B cell (primary cell): ENCODE data around the gene CCDC24. TPM values are rescaled to one million over a fixed set of nuclear protein-coding genes. Genes with fewer than 3 reads are reported as not detected.

Experiments used
- ATAC-seq: fragments of 200-7000 bp; cut with Tn5 transposase; one replicate; pipeline ENCODE4 v1.10.0; 2021; ENCODE audit warnings: low read depth, mild to moderate bottlenecking, moderate number of reproducible peaks, moderate library complexity
- CTCF ChIA-PET: fragments of 350-600 bp; sonication (Branson Sonifier 250); formaldehyde crosslinking; loops from one replicate; lab custom pipeline; 2021; ENCODE audit warnings: antibody characterized with exemption, inconsistent platforms; lab: Charles Lee
- POLR2A ChIA-PET: fragments of 350-600 bp; sonication (Branson Sonifier 250); formaldehyde crosslinking; loops from one replicate; lab custom pipeline; 2021; ENCODE audit warnings: antibody characterized with exemption; lab: Charles Lee
- DNase-seq: peaks from one replicate; pipeline ENCODE4 v3.0.0; 2013
- H2AFZ ChIP-seq: 2 replicates; pipeline ENCODE4 v1.6.1; 2012; ENCODE audit warnings: mild to moderate bottlenecking, low read depth, low read length; ENCODE audit not compliant: insufficient read depth, poor library complexity, severe bottlenecking
- H3K27ac ChIP-seq, 2 donors: 1 replicate in 1 of 2; 2 replicates in 1 of 2; pipeline ENCODE4 v1.5.1; 2012 to 2013; ENCODE audit warnings: low read length in 2 of 2, mild to moderate bottlenecking in 2 of 2, moderate library complexity in 1 of 2
- H3K27me3 ChIP-seq, 4 experiments: fragments of 200-600 bp in 1 of 4; sonication (generic) in 1 of 4; replicated peaks in 1 of 4; 1 replicate in 2 of 4; 2 replicates in 2 of 4; pipeline versions ENCODE4 v1.6.1 to v1.7.0; 2013 to 2016; ENCODE audit warnings: low read length in 3 of 4, mild to moderate bottlenecking in 2 of 4, mixed read lengths in 1 of 4, moderate library complexity in 1 of 4; ENCODE audit not compliant: insufficient read depth in 4 of 4, control insufficient read depth in 3 of 4; ENCODE audit errors: control extremely low read depth in 1 of 4
- H3K36me3 ChIP-seq, 2 experiments: replicated peaks in 1 of 2; 1 replicate in 1 of 2; 2 replicates in 1 of 2; pipeline versions ENCODE4 v1.6.1 to v1.7.1; 2013; ENCODE audit warnings: low read length in 1 of 2; ENCODE audit not compliant: insufficient read depth in 2 of 2, control insufficient read depth in 1 of 2; ENCODE audit errors: control extremely low read depth in 1 of 2, extremely low read depth in 1 of 2
- H3K4me1 ChIP-seq, 2 donors: fragments of 200-600 bp in 1 of 2; sonication (generic) in 1 of 2; 1 replicate in 1 of 2; 2 replicates in 1 of 2; pipeline versions ENCODE4 v1.5.1 to v1.6.1; 2013 to 2017; ENCODE audit warnings: low read length in 2 of 2; ENCODE audit not compliant: control insufficient read depth in 2 of 2, insufficient read depth in 2 of 2
- H3K4me2 ChIP-seq: replicated peaks from 2 replicates; pipeline ENCODE3; 2012; ENCODE audit warnings: mild to moderate bottlenecking, low read depth, low read length; ENCODE audit not compliant: poor library complexity, severe bottlenecking
- H3K4me3 ChIP-seq, 5 experiments: fragments of 200-600 bp in 1 of 5; sonication (generic) in 1 of 5; 1 replicate in 3 of 5; 2 replicates in 2 of 5; pipeline versions ENCODE4 v1.5.1 to v1.7.0; 2011 to 2016; ENCODE audit warnings: low read length in 4 of 5, mild to moderate bottlenecking in 4 of 5, low read depth in 2 of 5, control low read depth in 1 of 5, moderate library complexity in 1 of 5; ENCODE audit not compliant: insufficient read depth in 1 of 5; ENCODE audit errors: control extremely low read depth in 1 of 5, extremely low read depth in 1 of 5
- H3K79me2 ChIP-seq: fragments of 200-600 bp; sonication (generic); one replicate; pipeline ENCODE4 v1.6.0; 2016; ENCODE audit warnings: low read length; ENCODE audit not compliant: control insufficient read depth, insufficient read depth
- H3K9ac ChIP-seq: fragments of 200-600 bp; sonication (generic); 2 replicates; pipeline ENCODE4 v1.6.1; 2017; ENCODE audit warnings: mild to moderate bottlenecking, low read length, moderate library complexity
- H3K9me3 ChIP-seq, 3 donors: one replicate each; pipeline versions ENCODE4 v1.6.1 to v1.7.1; 2013; ENCODE audit warnings: low read length in 2 of 3; ENCODE audit not compliant: control insufficient read depth in 2 of 3, insufficient read depth in 1 of 3; ENCODE audit errors: control extremely low read depth in 1 of 3
- H4K20me1 ChIP-seq: 2 replicates; pipeline ENCODE4 v1.6.0; 2012; ENCODE audit warnings: mild to moderate bottlenecking, low read length; ENCODE audit not compliant: insufficient read depth, control insufficient read depth, poor library complexity, severe bottlenecking
- H3K27ac Mint-ChIP-seq: one replicate; pipeline ENCODE4 v1.8.0; 2021; ENCODE audit warnings: mixed read lengths
- H3K27me3 Mint-ChIP-seq: one replicate; pipeline ENCODE4 v1.8.0; 2021; ENCODE audit warnings: mixed read lengths
- H3K4me1 Mint-ChIP-seq: one replicate; pipeline ENCODE4 v1.8.0; 2021; ENCODE audit warnings: mixed read lengths
- H3K4me3 Mint-ChIP-seq: one replicate; pipeline ENCODE4 v1.8.0; 2021; ENCODE audit warnings: mixed read lengths
- H3K9me3 Mint-ChIP-seq: one replicate; pipeline ENCODE4 v1.8.0; 2022; ENCODE audit warnings: mixed read lengths; ENCODE audit not compliant: insufficient read depth
- EZH2 ChIP-seq: IDR thresholded peaks from 2 replicates; pipeline ENCODE4 v1.6.1; 2012; ENCODE audit warnings: borderline replicate concordance, low read depth, mild to moderate bottlenecking, moderate library complexity, low read length; ENCODE audit not compliant: insufficient read depth, poor library complexity, severe bottlenecking
- WGBS: methylation state at CpG from one replicate; pipeline ENCODE4 v1.1.5; 2013; ENCODE audit warnings: missing lambda C conversion rate; ENCODE audit not compliant: insufficient coverage; 5-methylcytosine and 5-hydroxymethylcytosine counted together
- intact Hi-C: fragments of 100-400 bp; cut with micrococcal nuclease; formaldehyde crosslinking; loops from one replicate; pipeline ENCODE4 v1.10.0; 2022
- polyA plus RNA-seq: library from polyadenylated mRNA; depleted of rRNA; stranded (reverse); fragments of >200 nt; gene quantifications from 2 replicates; pipeline ENCODE4 v1.2.3, GENCODE V29; 2012
- total RNA-seq, 2 donors: library from RNA; stranded (reverse); fragments of 120-200 nt in 1 of 2; gene quantifications; 1 replicate in 1 of 2; 2 replicates in 1 of 2; pipeline versions ENCODE4 v1.2.3 to v1.2.4, GENCODE V29; 2013 to 2022
- TF ChIP-seq, protein P1 (sequence below): fragments of 200-600 bp; IDR thresholded peaks from one replicate; pipeline ENCODE4 v1.8.0; 2022; ENCODE audit warnings: antibody characterized with exemption, mild to moderate bottlenecking

CCDC24 gene
- total and polyA plus RNA-seq, 2 donors (not counting 1 experiment from before 2014, with no cell fraction given), result 10.1 to 18.4 TPM

- DNase-seq (no peak), ATAC-seq (no peak)
- Mint-ChIP-seq H3K27ac (no peak overlapping the region), H3K27me3 (no peaks in the 10 kb centered on the region), H3K9me3 (no peaks in the 10 kb centered on the region), H3K4me3 (no peak overlapping the region), H3K4me1 (peaks cover 21% of the 10 kb centered on the region)
- H3K79me2 ChIP-seq, result peaks cover 11% of the 10 kb centered on the region
- WGBS, result 92% methylated on average over 3 of the region's 3 CpGs
- no peak overlapping the region for H3K4me2 ChIP-seq
- CTCF ChIA-PET, result interaction anchor here (1.2 to 5.0 kb wide), 3 partner anchors 8 to 94 kb away, joined by 4 to 41 read pairs (median 5); partner anchors contain the start of gene ARTN
- no peak overlapping the region for H3K9ac ChIP-seq
- H3K4me3 ChIP-seq, result no peak overlapping the region
- peaks cover 3% of the 10 kb centered on the region for H4K20me1 ChIP-seq
- TF ChIP-seq, protein P1, sequence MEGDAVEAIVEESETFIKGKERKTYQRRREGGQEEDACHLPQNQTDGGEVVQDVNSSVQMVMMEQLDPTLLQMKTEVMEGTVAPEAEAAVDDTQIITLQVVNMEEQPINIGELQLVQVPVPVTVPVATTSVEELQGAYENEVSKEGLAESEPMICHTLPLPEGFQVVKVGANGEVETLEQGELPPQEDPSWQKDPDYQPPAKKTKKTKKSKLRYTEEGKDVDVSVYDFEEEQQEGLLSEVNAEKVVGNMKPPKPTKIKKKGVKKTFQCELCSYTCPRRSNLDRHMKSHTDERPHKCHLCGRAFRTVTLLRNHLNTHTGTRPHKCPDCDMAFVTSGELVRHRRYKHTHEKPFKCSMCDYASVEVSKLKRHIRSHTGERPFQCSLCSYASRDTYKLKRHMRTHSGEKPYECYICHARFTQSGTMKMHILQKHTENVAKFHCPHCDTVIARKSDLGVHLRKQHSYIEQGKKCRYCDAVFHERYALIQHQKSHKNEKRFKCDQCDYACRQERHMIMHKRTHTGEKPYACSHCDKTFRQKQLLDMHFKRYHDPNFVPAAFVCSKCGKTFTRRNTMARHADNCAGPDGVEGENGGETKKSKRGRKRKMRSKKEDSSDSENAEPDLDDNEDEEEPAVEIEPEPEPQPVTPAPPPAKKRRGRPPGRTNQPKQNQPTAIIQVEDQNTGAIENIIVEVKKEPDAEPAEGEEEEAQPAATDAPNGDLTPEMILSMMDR, result no peak
- TF ChIP-seq EZH2, result no peak
- H3K27me3 ChIP-seq, result peaks cover 0 to under 1% (median 0%) of the 10 kb centered on the region in 4 experiments
- H3K9me3 ChIP-seq, result no peaks in the 10 kb centered on the region
- peaks cover 10 to 14% of the 10 kb centered on the region in 2 donors for H3K4me1 ChIP-seq
- POLR2A ChIA-PET, result no interaction called here
- H3K27ac ChIP-seq, result no peak overlapping the region
- intact Hi-C loops, result loop anchor here (10.0 kb wide), 1 partner anchor 1178 kb away; the partner anchor contains the start of genes C1orf50 and P3H1
- H3K36me3 ChIP-seq, result no peaks in the 10 kb centered on the region
- H2AFZ ChIP-seq, result no peak overlapping the region
Measured at GRCh38 chr1:43942411-43942810, 49.0 kb upstream of the CCDC24 start.

DNA sequence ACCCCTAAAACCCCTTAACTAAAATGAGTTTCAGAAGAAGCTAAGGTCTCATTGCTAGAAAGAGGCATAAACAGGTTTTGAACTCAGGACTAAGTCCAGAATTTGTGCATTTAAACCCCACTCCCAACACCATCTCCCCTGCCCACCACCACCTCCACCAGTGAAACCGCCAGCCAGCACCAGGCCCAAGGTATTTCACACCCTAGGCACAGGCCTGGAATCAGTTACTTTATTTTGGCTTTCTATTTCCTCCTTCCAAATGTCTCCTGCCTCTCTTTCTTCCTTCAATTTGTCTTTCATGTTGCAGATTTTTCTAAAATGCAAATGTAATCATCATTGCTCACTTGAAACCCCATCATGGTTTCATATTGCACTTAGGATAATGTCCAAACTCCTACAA lies 46.5 kb upstream of the CCDC24 start:
- H3K9me3 Mint-ChIP-seq, result no peaks in the 10 kb centered on the region
- peaks cover 15 to 25% of the 10 kb centered on the region in 2 donors for H3K4me1 ChIP-seq
- H3K27me3 Mint-ChIP-seq, result no peaks in the 10 kb centered on the region
- ATAC-seq, result no peak
- peaks cover 34% of the 10 kb centered on the region for H3K4me1 Mint-ChIP-seq
- no peak overlapping the region for H3K27ac Mint-ChIP-seq
- no peak overlapping the region for H3K4me3 ChIP-seq
- no peak for DNase-seq
- intact Hi-C loops, result loop anchor here (5.0 to 10.0 kb wide), 2 partner anchors 183 to 1180 kb away; partner anchors contain the start of genes C1orf50 and P3H1
- WGBS, result 93% methylated on average over 1 of the region's 1 CpG
- H4K20me1 ChIP-seq, result peaks cover 5% of the 10 kb centered on the region
- ChIA-PET CTCF (interaction anchor here (1.2 to 5.0 kb wide), 6 partner anchors 10 to 181 kb away, joined by 3 to 41 read pairs (median 8); partner anchors contain the start of genes ARTN and ATP6V0B), POLR2A (no interaction called here)
- H3K4me3 Mint-ChIP-seq, result peak overlapping the region; percentile 70
- no peaks in the 10 kb centered on the region for H3K9me3 ChIP-seq
- H3K27ac ChIP-seq, result no peak overlapping the region
- no peak overlapping the region for H3K4me2 ChIP-seq
- H2AFZ ChIP-seq, result no peak overlapping the region
- H3K9ac ChIP-seq, result no peak overlapping the region
- TF ChIP-seq, protein P1, result no peak
- no peak for TF ChIP-seq EZH2
- peaks cover 24% of the 10 kb centered on the region for H3K79me2 ChIP-seq
- H3K36me3 ChIP-seq, result no peaks in the 10 kb centered on the region
- no peaks in the 10 kb centered on the region for H3K27me3 ChIP-seq
